GM12872 (cell line): ENCODE results near the gene PKNOX2.

Source experiments
- CTCF ChIP-seq: IDR thresholded peaks from 3 replicates; pipeline ENCODE4 v1.5.1; 2011; ENCODE audit warnings: low read depth, mild to moderate bottlenecking, low read length, moderate library complexity; ENCODE audit not compliant: insufficient read depth

Gene PKNOX2

DNA sequence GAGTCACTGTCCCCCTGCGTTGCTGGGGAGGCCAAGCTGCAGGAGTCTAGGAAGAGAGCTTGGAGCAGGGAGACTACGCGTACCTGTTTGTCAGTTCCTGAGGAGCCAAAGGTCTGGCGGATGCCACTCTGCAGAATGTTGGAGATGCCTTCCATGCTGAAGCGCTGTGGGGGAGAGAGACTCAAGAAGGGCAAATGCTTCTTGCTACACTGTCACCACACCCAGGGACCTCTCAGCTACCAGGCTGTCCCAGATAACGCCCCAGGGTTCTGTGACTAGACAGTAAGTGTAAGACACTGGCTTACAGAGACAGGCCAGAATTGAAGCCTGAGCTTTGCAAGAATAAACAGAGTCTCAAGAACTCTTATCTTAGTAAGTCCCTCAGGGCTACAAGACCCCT is 289.5 kb downstream of the PKNOX2 start:
- no peak for TF ChIP-seq CTCF

- no peak for TF ChIP-seq CTCF
Measured at GRCh38 chr11:125455851-125456250, 291.3 kb downstream of the PKNOX2 start.

DNA sequence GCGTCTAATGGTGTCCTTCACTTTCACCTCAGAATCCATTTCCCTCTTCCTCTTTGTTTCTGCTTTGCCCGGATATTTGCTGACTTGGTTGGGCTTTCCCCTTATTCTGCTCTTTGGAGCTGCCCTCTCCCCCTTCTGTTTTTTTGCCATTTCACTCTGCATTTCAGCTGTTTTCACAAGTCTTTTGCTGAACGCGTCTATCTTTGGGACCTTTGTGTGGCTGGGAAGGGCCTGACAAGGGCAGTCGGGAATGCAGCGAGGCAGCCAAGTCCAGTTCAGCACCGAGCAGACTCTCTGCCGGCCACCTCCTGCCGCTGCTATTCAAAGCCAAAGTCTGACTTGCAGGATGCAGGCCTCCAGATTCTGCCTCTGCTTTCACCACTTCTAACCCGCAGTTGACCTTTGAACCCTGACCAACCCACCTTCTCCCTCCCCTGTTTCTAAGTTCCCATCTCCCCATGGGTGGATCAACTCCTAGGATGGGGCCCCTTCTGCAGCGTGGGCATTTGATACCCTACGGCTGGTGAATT is 293.3 kb downstream of the PKNOX2 start:
- no peak for TF ChIP-seq CTCF

- no peak for TF ChIP-seq CTCF
Measured at GRCh38 chr11:125460275-125460674, 295.7 kb downstream of the PKNOX2 start.

DNA sequence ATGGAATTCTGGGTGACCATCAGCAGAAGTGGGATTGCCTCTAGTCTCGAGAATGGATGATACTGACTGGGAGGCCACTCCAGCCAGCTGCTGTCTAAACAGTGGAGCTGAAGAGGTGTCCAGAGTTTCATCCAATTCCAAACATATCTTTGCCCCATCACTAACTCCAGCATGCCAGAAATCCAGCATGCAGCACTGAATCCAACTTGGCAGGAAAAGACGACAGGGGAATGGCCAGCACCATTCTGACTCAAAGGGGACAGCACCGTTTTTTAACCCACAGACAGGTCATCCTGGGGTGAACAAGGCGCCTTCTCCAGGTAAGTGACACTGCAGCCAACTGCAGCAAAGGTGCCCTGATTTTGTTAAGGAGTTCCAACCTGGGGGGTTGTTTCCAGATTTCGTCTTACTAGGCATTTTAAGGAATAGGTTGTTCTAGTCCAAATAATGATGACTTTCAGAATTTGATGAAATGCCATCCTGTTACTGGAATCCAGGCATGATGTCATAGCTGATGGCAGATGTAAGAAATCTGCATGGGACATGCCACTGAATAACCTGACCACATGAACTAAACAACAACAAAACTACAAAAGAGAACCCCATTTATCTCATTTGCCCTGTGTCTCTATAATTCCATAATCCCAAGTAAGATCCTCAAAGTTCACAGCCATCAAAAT is 299.2 kb downstream of the PKNOX2 start:
- TF ChIP-seq CTCF, result no peak

DNA sequence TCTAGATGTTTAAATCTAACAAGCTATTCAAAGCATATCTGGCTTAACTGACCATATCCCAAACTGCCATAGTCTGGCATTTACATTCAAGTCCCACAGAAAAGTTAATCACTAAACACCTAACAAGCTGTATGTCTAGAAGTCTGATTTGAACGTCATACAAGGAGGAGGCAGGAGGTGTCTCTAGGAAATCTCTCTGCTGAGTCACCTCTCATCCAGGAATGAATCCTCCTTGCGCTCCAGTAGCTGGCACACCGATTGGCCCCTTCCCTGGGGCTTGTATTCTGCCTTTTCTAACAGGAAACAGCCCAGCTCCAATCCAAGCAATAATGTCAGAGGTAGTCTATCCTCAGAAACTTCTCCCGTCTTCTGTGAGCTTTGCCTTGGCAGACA is 299.7 kb downstream of the PKNOX2 start:
- no peak for TF ChIP-seq CTCF

DNA sequence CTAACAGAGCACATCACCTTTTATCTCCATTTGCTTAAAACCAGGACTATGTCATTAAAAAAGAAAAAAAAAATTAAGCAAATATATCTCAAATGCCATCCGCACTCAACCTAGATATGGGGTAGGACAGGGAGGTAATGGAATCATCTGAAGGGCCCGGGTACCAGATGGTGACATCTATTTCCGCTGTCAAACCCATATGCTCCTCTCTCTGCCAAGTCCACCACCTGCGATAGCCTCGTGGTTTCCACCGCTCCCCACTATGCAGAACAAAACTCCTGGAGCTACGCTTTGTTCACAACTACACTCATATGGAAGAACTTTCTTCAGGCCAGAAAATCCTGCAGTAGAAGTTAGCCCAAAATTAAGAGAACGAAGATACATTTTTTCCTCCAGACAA is 300.1 kb downstream of the PKNOX2 start:
- TF ChIP-seq CTCF, result no peak
